Vagina (tissue), 2 donors: Measurements from ENCODE around the gene CCNDBP1.

Source experiments
- POLR2A ChIP-seq, 2 donors: fragments of 450-650 bp; IDR thresholded peaks; one replicate each; pipeline ENCODE4 v1.6.1; 2017; ENCODE audit warnings: antibody characterized with exemption in 2 of 2, mild to moderate bottlenecking in 2 of 2, moderate library complexity in 2 of 2
- POLR2AphosphoS5 ChIP-seq, 2 donors: sonication (generic); formaldehyde crosslinking; IDR thresholded peaks; one replicate each; pipeline ENCODE4 v1.9.0; 2017; ENCODE audit warnings: antibody characterized with exemption in 2 of 2, mild to moderate bottlenecking in 2 of 2, low read depth in 1 of 2; ENCODE audit not compliant: insufficient read depth in 1 of 2
- TF ChIP-seq, protein P1 (sequence below), 3 experiments: fragments of 450-650 bp in 2 of 3; fragments of 200-600 bp in 1 of 3; sonication (generic) in 1 of 3; IDR thresholded peaks; one replicate each; pipeline ENCODE4 v1.5.1; 2017 to 2019; ENCODE audit warnings: antibody characterized with exemption in 3 of 3, mild to moderate bottlenecking in 2 of 3, moderate library complexity in 2 of 3

DNA sequence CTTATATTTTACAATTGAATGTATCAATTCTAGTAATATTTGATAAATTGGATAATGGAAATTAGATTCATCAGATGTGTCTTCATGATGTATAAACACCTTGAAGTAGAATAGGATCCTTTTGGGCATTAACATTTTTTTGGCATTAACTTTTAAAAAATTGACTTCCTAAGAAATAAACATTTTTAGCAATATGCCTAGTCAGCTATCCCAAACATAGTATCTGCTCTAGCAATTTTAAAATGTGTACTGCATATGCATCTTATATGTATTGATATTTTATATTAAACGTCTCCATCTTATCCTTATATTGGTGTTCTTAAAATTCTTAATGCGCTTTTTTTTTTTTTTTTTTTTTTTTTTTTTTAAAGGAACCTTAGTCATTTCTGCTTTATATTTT lies 8.5 kb downstream of the CCNDBP1 start:
- TF ChIP-seq, protein P1, sequence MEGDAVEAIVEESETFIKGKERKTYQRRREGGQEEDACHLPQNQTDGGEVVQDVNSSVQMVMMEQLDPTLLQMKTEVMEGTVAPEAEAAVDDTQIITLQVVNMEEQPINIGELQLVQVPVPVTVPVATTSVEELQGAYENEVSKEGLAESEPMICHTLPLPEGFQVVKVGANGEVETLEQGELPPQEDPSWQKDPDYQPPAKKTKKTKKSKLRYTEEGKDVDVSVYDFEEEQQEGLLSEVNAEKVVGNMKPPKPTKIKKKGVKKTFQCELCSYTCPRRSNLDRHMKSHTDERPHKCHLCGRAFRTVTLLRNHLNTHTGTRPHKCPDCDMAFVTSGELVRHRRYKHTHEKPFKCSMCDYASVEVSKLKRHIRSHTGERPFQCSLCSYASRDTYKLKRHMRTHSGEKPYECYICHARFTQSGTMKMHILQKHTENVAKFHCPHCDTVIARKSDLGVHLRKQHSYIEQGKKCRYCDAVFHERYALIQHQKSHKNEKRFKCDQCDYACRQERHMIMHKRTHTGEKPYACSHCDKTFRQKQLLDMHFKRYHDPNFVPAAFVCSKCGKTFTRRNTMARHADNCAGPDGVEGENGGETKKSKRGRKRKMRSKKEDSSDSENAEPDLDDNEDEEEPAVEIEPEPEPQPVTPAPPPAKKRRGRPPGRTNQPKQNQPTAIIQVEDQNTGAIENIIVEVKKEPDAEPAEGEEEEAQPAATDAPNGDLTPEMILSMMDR (IDR thresholded peaks at IDR 0.05) = no peak
- no peak for TF ChIP-seq POLR2A (IDR thresholded peaks at IDR 0.05)
- TF ChIP-seq POLR2AphosphoS5 (IDR thresholded peaks at IDR 0.05; ENCODE audit: insufficient read depth in 1 of 2, low read depth in 1 of 2) = no peak
